ENCODE results near the gene MAB21L3.

MAB21L3 gene

GRCh38 chr1:116112388-116113140 lies 1.4 kb downstream of the MAB21L3 start:
- no peak for DNase-seq

GRCh38 chr1:116113615-116114014 lies 2.4 kb downstream of the MAB21L3 start:
- DNase-seq = no peak

GRCh38 chr1:116115476-116116439 lies 4.6 kb downstream of the MAB21L3 start:
- no peak for DNase-seq

- no peak for DNase-seq
Measured at GRCh38 chr1:116118471-116118870, 7.3 kb downstream of the MAB21L3 start.

GRCh38 chr1:116119876-116120275 lies 8.7 kb downstream of the MAB21L3 start:
- DNase-seq = no peak

- no peak for DNase-seq
Measured at GRCh38 chr1:116122955-116123757, 12.0 kb downstream of the MAB21L3 start.

GRCh38 chr1:116123837-116124533 lies 12.8 kb downstream of the MAB21L3 start:
- DNase-seq = no peak

GRCh38 chr1:116125758-116126157 lies 14.6 kb downstream of the MAB21L3 start:
- DNase-seq = no peak

GRCh38 chr1:116126281-116126680 lies 15.1 kb downstream of the MAB21L3 start:
- no peak for DNase-seq

GRCh38 chr1:116127123-116127847 lies 16.1 kb downstream of the MAB21L3 start:
- no peak for DNase-seq

GRCh38 chr1:116127848-116128540 lies 16.8 kb downstream of the MAB21L3 start:
- no peak for DNase-seq

- peak in 1 of 2 experiments; percentile 68 for DNase-seq
Measured at GRCh38 chr1:116128664-116129063, 17.5 kb downstream of the MAB21L3 start.

- no peak for DNase-seq
Measured at GRCh38 chr1:116129537-116129936, 18.3 kb downstream of the MAB21L3 start.

GRCh38 chr1:116130356-116130755 lies 19.2 kb downstream of the MAB21L3 start:
- no peak for DNase-seq

- no peak for DNase-seq
Measured at GRCh38 chr1:116131170-116131569, 20.0 kb downstream of the MAB21L3 start.

- no peak for DNase-seq
Measured at GRCh38 chr1:116131866-116132605, 20.8 kb downstream of the MAB21L3 start.

- DNase-seq = no peak
Measured at GRCh38 chr1:116133696-116134475, 22.7 kb downstream of the MAB21L3 start.

GRCh38 chr1:116134476-116134773 lies 23.2 kb downstream of the MAB21L3 start:
- DNase-seq = no peak

- DNase-seq = no peak
Measured at GRCh38 chr1:116138277-116138792, 27.1 kb downstream of the MAB21L3 start.

Measured in stimulated activated CD4-positive, alpha-beta T cell treated with anti-CD3 and anti-CD28 coated beads, Interleukin-4, amount 100 ng/mL, for 4 hours (primary cell).